GM19438 (cell line): ENCODE data around the gene IQCF6.
"Not testable (repeated sequence)": the region's sequence is repeated elsewhere in the genome, so short reads cannot be mapped to it uniquely, and the experiment has no call there.

Source experiments
- ATAC-seq: cut with Tn5 transposase; IDR thresholded peaks from one replicate; pipeline ENCODE4 v1.9.1; 2021; ENCODE audit warnings: low read depth; ENCODE audit not compliant: unreplicated experiment

Gene IQCF6

GRCh38 chr3:51773529-51774056 lies 5.4 kb downstream of the IQCF6 start:
- no peak for ATAC-seq

DNA sequence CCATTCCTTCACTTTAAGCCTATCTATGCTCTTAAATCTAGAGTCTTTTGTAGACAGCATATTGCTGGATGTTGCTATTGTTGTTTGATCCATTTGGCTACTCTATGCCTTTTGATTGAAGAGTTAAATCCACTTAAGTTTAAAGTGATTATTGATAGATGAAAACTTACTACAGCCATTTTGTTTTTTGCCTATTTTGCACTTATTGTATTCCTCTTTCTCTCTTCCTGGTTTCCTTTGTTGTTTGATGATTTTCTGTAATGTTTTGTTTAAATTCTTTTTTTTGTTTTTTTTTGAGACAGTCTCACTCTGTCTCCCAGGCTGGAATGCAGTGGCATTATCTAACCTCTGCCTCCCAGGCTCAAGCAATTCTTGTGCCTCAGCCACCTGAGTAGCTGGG lies 19.8 kb downstream of the IQCF6 start:
- no peak for ATAC-seq

DNA sequence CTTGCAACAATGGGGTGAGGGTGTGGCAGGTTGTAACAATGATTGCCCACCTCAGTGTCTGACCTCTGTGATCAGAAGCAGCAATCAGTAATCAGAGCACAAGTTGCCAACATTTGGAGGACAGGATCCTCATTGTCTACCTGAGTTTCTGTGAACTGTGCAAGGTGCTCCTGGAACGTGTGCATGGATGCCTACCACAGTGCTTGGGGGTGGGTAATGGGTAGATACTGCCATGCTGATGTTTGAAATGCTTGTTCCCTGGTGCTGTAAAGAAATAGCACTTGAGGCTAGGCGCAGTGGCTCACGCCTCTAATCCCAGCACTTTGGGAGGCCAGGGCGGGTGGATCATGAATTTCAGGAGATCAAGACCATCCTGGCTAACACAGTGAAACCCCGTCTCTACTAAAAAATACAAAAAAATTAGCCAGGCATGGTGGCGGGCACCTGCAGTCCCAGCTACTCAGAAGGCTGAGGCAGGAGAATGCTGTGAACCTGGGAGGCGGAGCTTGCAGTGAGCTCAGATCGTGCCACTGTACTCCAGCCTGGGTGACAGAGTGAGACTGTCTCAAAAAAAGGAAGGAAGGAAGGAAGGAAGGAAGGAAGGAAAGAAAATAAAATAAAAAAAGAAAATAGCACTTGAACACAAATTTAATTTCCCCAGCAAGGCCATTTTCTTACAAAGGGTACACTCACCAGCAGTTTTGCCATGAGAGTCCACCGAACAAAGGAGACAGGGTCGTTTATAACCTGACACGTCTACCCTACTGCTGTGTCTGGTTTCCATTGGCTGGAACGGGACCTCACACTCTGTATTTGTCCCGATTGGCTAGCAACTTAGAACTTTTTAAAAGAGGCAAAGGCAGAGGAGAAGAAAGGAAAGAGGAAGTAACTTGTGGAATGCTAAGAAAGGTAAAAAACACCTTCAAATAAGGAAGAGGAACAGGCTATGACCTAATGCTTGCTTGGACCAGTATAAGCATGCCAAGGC lies 25.0 kb downstream of the IQCF6 start:
- ATAC-seq = not testable (repeated sequence)

- no peak for ATAC-seq
Observed at GRCh38 chr3:51751287-51751686, 27.8 kb downstream of the IQCF6 start.

- no peak for ATAC-seq
Observed at GRCh38 chr3:51750878-51751277, 28.2 kb downstream of the IQCF6 start.

DNA sequence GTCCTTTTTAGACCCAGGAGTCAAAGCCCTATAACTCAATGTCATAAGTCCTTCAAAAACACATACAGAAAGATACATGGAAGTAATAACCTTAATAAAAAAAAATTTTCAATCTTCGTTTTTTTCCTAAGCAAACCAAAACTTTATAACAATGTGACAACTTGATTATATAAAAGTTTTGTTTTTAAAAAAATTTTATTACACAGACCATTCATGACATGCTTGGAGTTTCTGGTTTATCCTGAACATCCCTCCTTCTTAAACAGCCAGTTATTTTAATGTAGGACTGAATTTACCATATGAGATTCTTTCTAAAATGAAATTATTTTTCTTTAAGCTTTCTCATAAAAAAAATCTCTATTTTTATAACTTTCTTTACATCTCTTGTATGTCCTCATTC lies 30.7 kb downstream of the IQCF6 start:
- ATAC-seq = no peak

DNA sequence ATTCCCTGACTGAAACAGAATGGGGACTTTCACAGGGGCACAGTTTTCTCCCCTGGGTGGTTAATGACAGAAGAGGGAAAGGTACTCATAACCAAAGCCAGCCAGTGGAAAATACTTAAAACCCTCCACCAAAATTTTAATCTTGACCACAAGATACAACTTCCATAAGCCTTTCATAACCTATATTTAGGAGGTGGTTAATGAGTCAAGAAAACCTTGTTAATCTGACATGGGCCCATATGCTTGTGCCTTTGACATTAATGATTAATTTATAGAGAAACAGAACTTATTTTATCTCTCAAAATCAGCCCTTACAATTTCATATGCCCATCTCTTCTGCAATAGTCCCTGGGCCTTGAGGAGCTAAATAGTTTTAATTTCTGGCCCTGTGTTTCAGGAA lies 31.2 kb downstream of the IQCF6 start:
- ATAC-seq = no peak

- not testable (repeated sequence) for ATAC-seq
Observed at GRCh38 chr3:51742978-51743377, 36.1 kb downstream of the IQCF6 start.

GRCh38 chr3:51742320-51742719 lies 36.7 kb downstream of the IQCF6 start:
- not testable (repeated sequence) for ATAC-seq

GRCh38 chr3:51739110-51739509 lies 39.9 kb downstream of the IQCF6 start:
- ATAC-seq = no peak

DNA sequence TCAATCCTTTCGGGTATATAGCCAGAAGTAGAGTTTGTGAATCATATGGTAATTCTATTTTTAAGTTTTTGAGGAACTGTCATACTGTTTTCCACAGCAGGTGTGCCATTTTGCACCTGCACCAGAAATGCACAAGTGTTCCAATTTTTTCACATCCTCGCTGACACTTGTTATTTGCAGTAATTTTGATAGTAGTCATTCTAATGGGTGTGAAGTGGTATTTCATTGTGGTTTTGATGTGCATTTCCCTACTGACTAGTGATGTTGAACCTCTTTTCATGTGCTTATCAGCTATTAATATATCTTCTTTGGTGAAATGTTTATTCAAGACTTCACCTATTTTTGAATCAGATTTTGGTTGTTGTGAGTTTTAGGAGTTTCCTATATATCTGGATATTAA lies 43.1 kb downstream of the IQCF6 start:
- ATAC-seq = no peak

- ATAC-seq = no peak
Observed at GRCh38 chr3:51735039-51735438, 44.0 kb downstream of the IQCF6 start.

GRCh38 chr3:51734572-51734907 lies 44.5 kb downstream of the IQCF6 start:
- no peak for ATAC-seq

- ATAC-seq = no peak
Observed at GRCh38 chr3:51733859-51734571, 45.0 kb downstream of the IQCF6 start.

DNA sequence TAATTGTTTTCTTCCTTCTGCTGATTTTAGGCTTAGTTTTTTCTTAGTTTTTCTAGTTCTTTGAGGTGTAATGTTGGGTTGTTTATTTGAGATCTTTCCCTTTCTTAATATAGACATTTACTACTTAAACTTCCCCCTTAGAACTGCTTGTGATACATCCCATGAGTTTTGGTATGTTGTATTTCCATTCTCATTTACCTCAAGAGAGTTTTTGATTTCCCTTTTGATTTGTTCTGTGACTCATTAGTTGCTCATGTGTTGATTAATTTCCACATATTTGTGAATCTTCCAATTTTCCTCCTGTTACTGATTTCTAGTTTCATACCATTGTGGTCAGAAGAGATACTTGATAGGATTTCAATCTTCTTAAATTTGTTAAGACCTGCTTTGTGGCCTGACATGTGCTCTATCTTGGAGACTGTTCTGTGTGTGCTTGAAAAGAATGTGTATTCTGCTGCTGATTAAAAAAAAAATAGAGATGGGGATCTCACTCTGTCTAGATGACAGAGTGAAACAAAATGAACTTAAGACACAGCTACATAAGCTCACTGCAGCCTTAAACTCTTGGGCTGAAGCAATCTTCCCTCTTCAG lies 49.9 kb downstream of the IQCF6 start:
- ATAC-seq = no peak
